CD8-positive, alpha-beta memory T cell (primary cell): ENCODE results near the gene GPRASP3. TPM values are rescaled to one million over a fixed set of nuclear protein-coding genes. Genes with fewer than 3 reads are reported as not detected.
A peak's percentile ranks its signal among the peaks of the same experiment; 100 is the strongest.

ENCODE experiments used
- CTCF ChIA-PET: fragments of 350-600 bp; sonication (Branson Sonifier 250); formaldehyde crosslinking; loops from one replicate; lab custom pipeline; 2021; ENCODE audit warnings: antibody characterized with exemption; lab: Charles Lee
- POLR2A ChIA-PET: fragments of 350-600 bp; sonication (Branson Sonifier 250); formaldehyde crosslinking; loops from one replicate; lab custom pipeline; 2021; ENCODE audit warnings: antibody characterized with exemption; lab: Charles Lee
- DNase-seq, 5 donors: peaks; one replicate each; pipeline versions ENCODE4 v3.0.0 to v3.0.0-alpha.2; 2020 to 2022; ENCODE audit warnings: mixed read lengths in 1 of 5
- H3K27ac ChIP-seq: one replicate; pipeline ENCODE4 v1.7.0; 2013; ENCODE audit warnings: low read depth, mild to moderate bottlenecking, low read length, moderate library complexity
- H3K27me3 ChIP-seq: 2 replicates; pipeline ENCODE4 v1.7.0; 2013; ENCODE audit warnings: low read length, mild to moderate bottlenecking; ENCODE audit not compliant: insufficient read depth, poor library complexity, severe bottlenecking
- H3K36me3 ChIP-seq: 2 replicates; pipeline ENCODE4 v1.7.0; 2013; ENCODE audit warnings: mild to moderate bottlenecking, low read length, moderate library complexity; ENCODE audit not compliant: insufficient read depth
- H3K4me1 ChIP-seq: 2 replicates; pipeline ENCODE4 v1.7.0; 2013; ENCODE audit warnings: mild to moderate bottlenecking, low read length, moderate library complexity; ENCODE audit not compliant: insufficient read depth
- H3K4me3 ChIP-seq: 2 replicates; pipeline ENCODE4 v1.7.0; 2013; ENCODE audit warnings: mild to moderate bottlenecking, low read length
- H3K9me3 ChIP-seq: 2 replicates; pipeline ENCODE4 v1.7.0; 2013; ENCODE audit warnings: mild to moderate bottlenecking, low read length
- H3K27ac Mint-ChIP-seq, 8 donors: one replicate each; pipeline ENCODE4 v1.8.0; 2020 to 2021; ENCODE audit warnings: mixed read lengths in 8 of 8, mild to moderate bottlenecking in 6 of 8, inconsistent platforms in 3 of 8, moderate library complexity in 3 of 8
- H3K27me3 Mint-ChIP-seq, 2 donors: one replicate each; pipeline ENCODE4 v1.8.0; 2020 to 2021; ENCODE audit warnings: mixed read lengths in 2 of 2, mild to moderate bottlenecking in 1 of 2, moderate library complexity in 1 of 2
- H3K36me3 Mint-ChIP-seq, 3 donors: one replicate each; pipeline ENCODE4 v1.8.0; 2020 to 2021; ENCODE audit warnings: mixed read lengths in 3 of 3, inconsistent platforms in 1 of 3, mild to moderate bottlenecking in 1 of 3
- H3K4me1 Mint-ChIP-seq, 3 donors: one replicate each; pipeline ENCODE4 v1.8.0; 2020 to 2021; ENCODE audit warnings: mixed read lengths in 3 of 3, inconsistent platforms in 1 of 3, mild to moderate bottlenecking in 1 of 3
- H3K4me3 Mint-ChIP-seq, 7 donors: one replicate each; pipeline ENCODE4 v1.8.0; 2020 to 2021; ENCODE audit warnings: mixed read lengths in 7 of 7, mild to moderate bottlenecking in 6 of 7, moderate library complexity in 4 of 7, inconsistent platforms in 2 of 7
- H3K9me3 Mint-ChIP-seq, 5 donors: one replicate each; pipeline ENCODE4 v1.8.0; 2020 to 2022; ENCODE audit warnings: mixed read lengths in 5 of 5, mild to moderate bottlenecking in 3 of 5, moderate library complexity in 2 of 5, inconsistent platforms in 1 of 5
- polyA plus RNA-seq: library from polyadenylated mRNA; unstranded; fragments of 300-500 nt; fragmentation: Illumina TruSeq; gene quantifications from one replicate; pipeline ENCODE4 v1.2.3, GENCODE V29; 2021
- total RNA-seq, 2 experiments: library from RNA; stranded (reverse); gene quantifications; one replicate each; pipeline ENCODE4 v1.2.3, GENCODE V29; 2021

GPRASP3 gene
- total and polyA plus RNA-seq, 3 experiments from 2014 or later, result 1.2 to 3.0 (median 1.9) TPM

GRCh38 chrX:102727761-102728160, 7.2 kb downstream of the GPRASP3 start:
- no peaks in the 10 kb centered on the region for H3K36me3 ChIP-seq
- H3K27me3 Mint-ChIP-seq, result peaks cover 0 to 2% of the 10 kb centered on the region in 2 donors
- no peaks in the 10 kb centered on the region for H3K9me3 Mint-ChIP-seq
- H3K4me1 ChIP-seq, result no peaks in the 10 kb centered on the region
- no peaks in the 10 kb centered on the region for H3K9me3 ChIP-seq
- ChIA-PET CTCF (no interaction called here), POLR2A (no interaction called here)
- H3K27me3 ChIP-seq, result no peaks in the 10 kb centered on the region
- H3K27ac Mint-ChIP-seq, result no peak overlapping the region
- H3K36me3 Mint-ChIP-seq, result peaks cover 0 to 3% (median 2%) of the 10 kb centered on the region in 3 donors
- no peak for DNase-seq
- H3K27ac ChIP-seq, result no peak overlapping the region
- no peaks in the 10 kb centered on the region for H3K4me1 Mint-ChIP-seq
- no peak overlapping the region for H3K4me3 ChIP-seq
- no peak overlapping the region for H3K4me3 Mint-ChIP-seq

- Histone ChIP-seq H3K4me3 (no peak overlapping the region), H3K36me3 (no peaks in the 10 kb centered on the region), H3K27me3 (no peaks in the 10 kb centered on the region), H3K27ac (no peak overlapping the region), H3K9me3 (no peaks in the 10 kb centered on the region), H3K4me1 (no peaks in the 10 kb centered on the region)
- ChIA-PET CTCF (no interaction called here), POLR2A (no interaction called here)
- no peak overlapping the region for H3K27ac Mint-ChIP-seq
- H3K4me3 Mint-ChIP-seq, result no peak overlapping the region
- H3K27me3 Mint-ChIP-seq, result peaks cover 0 to 2% of the 10 kb centered on the region in 2 donors
- no peak for DNase-seq
- H3K9me3 Mint-ChIP-seq, result no peaks in the 10 kb centered on the region
- H3K36me3 Mint-ChIP-seq, result peaks cover 0 to 3% (median 2%) of the 10 kb centered on the region in 3 donors
- no peaks in the 10 kb centered on the region for H3K4me1 Mint-ChIP-seq
Measured at GRCh38 chrX:102728646-102729045, 8.1 kb downstream of the GPRASP3 start.

DNA sequence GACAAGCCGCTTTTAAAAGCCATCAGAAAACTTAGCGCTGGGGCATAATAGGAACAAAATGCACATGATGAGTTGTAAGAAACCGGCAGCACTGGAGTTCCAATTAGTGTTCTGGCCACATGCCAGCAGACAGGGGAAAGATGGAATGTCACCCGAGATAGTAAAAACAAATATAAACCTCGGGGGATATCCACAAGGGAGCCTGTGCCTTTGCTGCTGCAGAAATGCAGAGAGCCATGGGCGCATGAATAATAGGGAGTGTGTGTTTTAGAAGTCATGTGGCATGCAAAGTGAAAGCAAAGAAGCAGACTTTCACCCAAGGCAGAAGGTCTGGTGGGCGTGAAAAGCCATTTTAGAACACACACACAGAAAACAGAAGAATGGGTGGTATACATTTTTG, 19.1 kb downstream of the GPRASP3 start:
- H3K4me3 Mint-ChIP-seq, result no peak overlapping the region

GRCh38 chrX:102744307-102744706, 23.8 kb downstream of the GPRASP3 start:
- Histone ChIP-seq H3K9me3 (no peaks in the 10 kb centered on the region), H3K27ac (no peak overlapping the region), H3K36me3 (no peaks in the 10 kb centered on the region), H3K27me3 (no peaks in the 10 kb centered on the region), H3K4me1 (no peaks in the 10 kb centered on the region), H3K4me3 (no peak overlapping the region)
- Mint-ChIP-seq H3K4me1 (peaks cover 0 to 5% (median 0%) of the 10 kb centered on the region in 3 donors), H3K4me3 (peak overlapping the region in 2 of 7 donors; percentile 57 to 58), H3K9me3 (no peaks in the 10 kb centered on the region), H3K36me3 (peaks cover 0 to 1% (median 0%) of the 10 kb centered on the region in 3 donors), H3K27me3 (peaks cover 0 to 2% of the 10 kb centered on the region in 2 donors), H3K27ac (no peak overlapping the region)
- DNase-seq, result no peak
- ChIA-PET CTCF (no interaction called here), POLR2A (no interaction called here)

More for the DNA sequence above, 19.1 kb downstream of the GPRASP3 start:
- H3K27me3 Mint-ChIP-seq, result peaks cover 0 to 4% of the 10 kb centered on the region in 2 donors
- H3K36me3 Mint-ChIP-seq, result peaks cover 0 to 1% (median 0%) of the 10 kb centered on the region in 3 donors
- H3K27ac ChIP-seq, result no peak overlapping the region
- H3K27ac Mint-ChIP-seq, result no peak overlapping the region
- ChIA-PET POLR2A (no interaction called here), CTCF (no interaction called here)
- no peak overlapping the region for H3K4me3 ChIP-seq
- no peaks in the 10 kb centered on the region for H3K27me3 ChIP-seq
- no peaks in the 10 kb centered on the region for H3K4me1 ChIP-seq
- no peaks in the 10 kb centered on the region for H3K36me3 ChIP-seq
- DNase-seq, result no peak
- H3K9me3 ChIP-seq, result no peaks in the 10 kb centered on the region
- H3K9me3 Mint-ChIP-seq, result no peaks in the 10 kb centered on the region
- H3K4me1 Mint-ChIP-seq, result no peaks in the 10 kb centered on the region

- no peaks in the 10 kb centered on the region for H3K4me1 ChIP-seq
- Mint-ChIP-seq H3K4me3 (peak overlapping the region; percentile 58 to 90 (median 82)), H3K9me3 (no peaks in the 10 kb centered on the region), H3K4me1 (peaks cover 0 to 5% (median 0%) of the 10 kb centered on the region in 3 donors), H3K27me3 (peaks cover 0 to 3% of the 10 kb centered on the region in 2 donors), H3K27ac (no peak overlapping the region), H3K36me3 (peaks cover 0 to 1% (median 0%) of the 10 kb centered on the region in 3 donors)
- H3K36me3 ChIP-seq, result no peaks in the 10 kb centered on the region
- H3K27ac ChIP-seq, result no peak overlapping the region
- H3K4me3 ChIP-seq, result no peak overlapping the region
- no peak for DNase-seq
- no peaks in the 10 kb centered on the region for H3K9me3 ChIP-seq
- POLR2A ChIA-PET, result no interaction called here
- CTCF ChIA-PET, result no interaction called here
- no peaks in the 10 kb centered on the region for H3K27me3 ChIP-seq
Measured at GRCh38 chrX:102745513-102745856, 24.9 kb downstream of the GPRASP3 start.

GRCh38 chrX:102745857-102746584, 25.5 kb downstream of the GPRASP3 start:
- no peaks in the 10 kb centered on the region for H3K36me3 Mint-ChIP-seq
- ChIA-PET CTCF (no interaction called here), POLR2A (no interaction called here)
- peaks cover 0 to 3% of the 10 kb centered on the region in 2 donors for H3K27me3 Mint-ChIP-seq
- Histone ChIP-seq H3K27ac (no peak overlapping the region), H3K27me3 (no peaks in the 10 kb centered on the region), H3K36me3 (no peaks in the 10 kb centered on the region), H3K9me3 (no peaks in the 10 kb centered on the region), H3K4me3 (no peak overlapping the region), H3K4me1 (no peaks in the 10 kb centered on the region)
- peaks cover 0 to 5% (median 0%) of the 10 kb centered on the region in 3 donors for H3K4me1 Mint-ChIP-seq
- DNase-seq, result peak in 3 of 5 donors; percentile 5 to 43 (median 29)
- no peaks in the 10 kb centered on the region for H3K9me3 Mint-ChIP-seq
- H3K4me3 Mint-ChIP-seq, result peak overlapping the region; percentile 76 to 90 (median 82)
- H3K27ac Mint-ChIP-seq, result peak overlapping the region in 1 of 8 donors; percentile 93

DNA sequence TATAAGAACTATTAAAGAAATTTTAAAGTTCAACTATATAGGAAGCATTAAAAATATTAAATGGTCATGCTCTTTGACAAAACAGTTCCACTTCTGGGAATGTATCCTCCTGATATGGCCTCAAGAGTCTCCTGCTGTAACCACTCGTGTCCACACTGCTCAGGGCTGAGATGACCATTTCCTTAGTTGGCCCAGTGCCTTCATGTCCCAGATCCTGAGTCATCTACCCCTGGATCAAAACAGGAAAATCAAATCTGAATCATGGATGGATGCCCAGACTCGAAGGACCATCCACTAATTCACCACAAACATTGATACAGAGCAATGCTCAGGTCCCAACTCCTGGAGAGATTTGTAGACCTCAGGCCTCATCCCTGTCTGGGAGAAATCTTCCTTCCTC, 44.7 kb downstream of the GPRASP3 start:
- Histone ChIP-seq H3K27me3 (no peaks in the 10 kb centered on the region), H3K36me3 (no peaks in the 10 kb centered on the region), H3K4me1 (no peaks in the 10 kb centered on the region), H3K9me3 (no peaks in the 10 kb centered on the region), H3K4me3 (no peak overlapping the region), H3K27ac (no peak overlapping the region)
- no peak overlapping the region for H3K4me3 Mint-ChIP-seq
- no peak for DNase-seq
- POLR2A ChIA-PET, result no interaction called here
- peaks cover 0 to 5% of the 10 kb centered on the region in 2 donors for H3K27me3 Mint-ChIP-seq
- peaks cover 0 to 6% (median 0%) of the 10 kb centered on the region in 3 donors for H3K36me3 Mint-ChIP-seq
- H3K27ac Mint-ChIP-seq, result peak overlapping the region in 1 of 8 donors; percentile 29
- no peaks in the 10 kb centered on the region for H3K9me3 Mint-ChIP-seq
- H3K4me1 Mint-ChIP-seq, result peaks cover 10 to 14% (median 11%) of the 10 kb centered on the region in 3 donors
- CTCF ChIA-PET, result no interaction called here

DNA sequence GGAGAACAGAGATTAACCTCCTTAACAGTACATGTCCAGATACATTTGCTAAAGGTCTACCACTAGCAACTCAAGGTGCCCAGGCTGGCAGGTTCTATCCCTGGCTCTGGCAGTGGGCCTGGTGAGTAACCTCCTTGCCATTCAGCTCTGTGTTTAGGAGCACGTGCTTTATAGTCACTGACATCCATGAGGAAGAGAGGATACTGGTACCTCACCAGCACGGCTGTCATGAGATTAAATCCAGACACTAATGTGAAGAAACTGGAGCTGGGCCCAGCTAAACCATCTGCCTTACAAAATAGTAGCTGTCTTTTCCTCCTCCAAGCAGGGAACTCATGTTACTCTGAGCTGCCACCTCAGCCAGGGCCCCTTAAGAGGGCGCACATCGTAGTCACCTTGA, 45.3 kb downstream of the GPRASP3 start:
- no peak overlapping the region for H3K4me3 Mint-ChIP-seq
- POLR2A ChIA-PET, result no interaction called here
- Histone ChIP-seq H3K36me3 (no peaks in the 10 kb centered on the region), H3K4me1 (no peaks in the 10 kb centered on the region), H3K9me3 (no peaks in the 10 kb centered on the region), H3K27ac (no peak overlapping the region), H3K27me3 (no peaks in the 10 kb centered on the region), H3K4me3 (no peak overlapping the region)
- CTCF ChIA-PET, result no interaction called here
- peaks cover 0 to 5% of the 10 kb centered on the region in 2 donors for H3K27me3 Mint-ChIP-seq
- peaks cover 11 to 15% (median 15%) of the 10 kb centered on the region in 3 donors for H3K4me1 Mint-ChIP-seq
- H3K36me3 Mint-ChIP-seq, result peaks cover 0 to 6% (median 0%) of the 10 kb centered on the region in 3 donors
- no peak overlapping the region for H3K27ac Mint-ChIP-seq
- DNase-seq, result no peak
- H3K9me3 Mint-ChIP-seq, result no peaks in the 10 kb centered on the region
